Prostate gland (tissue), 2 donors: ENCODE data around the gene LIMCH1. TPM values are rescaled to one million over a fixed set of nuclear protein-coding genes. Genes with fewer than 3 reads are reported as not detected.

ENCODE experiments used
- DNase-seq: peaks from one replicate; pipeline ENCODE4 v3.0.0-alpha.2; 2019; ENCODE audit warnings: low spot score
- H3K27ac ChIP-seq, 2 donors: fragments of 200-600 bp; sonication (generic); 2 replicates each; pipeline ENCODE4 v1.5.1; 2017 to 2019
- H3K27me3 ChIP-seq: fragments of 200-600 bp; sonication (generic); replicated peaks from 2 replicates; pipeline ENCODE4 v1.5.1; 2019; ENCODE audit not compliant: insufficient read depth
- H3K36me3 ChIP-seq, 2 donors: fragments of 200-600 bp; sonication (generic); 1 replicate in 1 of 2; 2 replicates in 1 of 2; pipeline versions ENCODE4 v1.5.1 to v1.8.1; 2017 to 2019
- H3K4me1 ChIP-seq: fragments of 200-600 bp; sonication (generic); replicated peaks from 2 replicates; pipeline ENCODE4 v1.5.1; 2019
- H3K4me3 ChIP-seq, 2 donors: fragments of 200-600 bp; sonication (generic); 2 replicates each; pipeline ENCODE4 v1.5.1; 2017 to 2019
- H3K9me3 ChIP-seq: fragments of 200-600 bp; sonication (generic); 2 replicates; pipeline ENCODE4 v1.5.1; 2017
- POLR2A ChIP-seq: fragments of 450-650 bp; IDR thresholded peaks from one replicate; pipeline ENCODE4 v1.6.1; 2016; ENCODE audit warnings: antibody characterized with exemption, mild to moderate bottlenecking
- POLR2AphosphoS5 ChIP-seq: sonication (generic); formaldehyde crosslinking; IDR thresholded peaks from one replicate; pipeline ENCODE4 v1.6.1; 2017; ENCODE audit warnings: antibody characterized with exemption
- WGBS: methylation state at CpG from one replicate; pipeline ENCODE4 v1.1.5; 2018; 5-methylcytosine and 5-hydroxymethylcytosine counted together
- intact Hi-C: fragments of 100-400 bp; cut with DNase I; formaldehyde crosslinking; loops from one replicate; pipeline ENCODE4 v1.14.2; 2022
- total RNA-seq, 2 donors: library from RNA; depleted of rRNA; stranded (reverse); fragments of >200 nt; gene quantifications; one replicate each; pipeline ENCODE4 v1.1.0, GENCODE V29; 2016
- TF ChIP-seq, protein P1 (sequence below), 4 experiments: fragments of 200-600 bp in 2 of 4; fragments of 450-650 bp in 2 of 4; sonication (generic) in 2 of 4; IDR thresholded peaks; 1 replicate in 3 of 4; 2 replicates in 1 of 4; pipeline ENCODE4 v1.5.1; 2016 to 2019; ENCODE audit warnings: antibody characterized with exemption in 4 of 4, mild to moderate bottlenecking in 2 of 4, moderate library complexity in 2 of 4

Gene LIMCH1
- total RNA-seq, 2 donors from 2014 or later: 62.8 to 102 TPM

DNA sequence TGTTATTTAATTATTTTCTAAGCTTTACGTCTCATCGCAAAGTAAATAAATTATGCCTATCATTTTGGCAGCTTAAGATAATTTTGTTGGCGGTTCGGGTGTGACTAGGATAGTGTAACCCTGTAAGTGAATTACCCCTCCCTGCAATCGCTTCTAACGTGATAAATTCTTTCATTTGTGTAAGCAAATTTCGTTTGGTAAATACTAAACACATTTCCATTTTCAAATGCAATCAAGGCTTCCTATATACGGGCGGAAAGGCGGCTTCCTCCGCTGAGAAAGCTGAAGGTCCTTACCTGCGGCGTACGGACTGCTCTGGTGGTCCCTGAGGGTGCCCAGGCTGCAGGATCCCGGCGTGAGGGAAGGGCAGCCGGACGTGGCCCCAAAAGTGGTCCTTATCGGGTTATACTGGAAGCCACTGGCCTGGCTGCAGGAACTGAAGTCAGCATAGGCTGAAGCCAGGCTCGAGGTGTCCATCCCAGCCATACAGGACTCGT is 210.2 kb downstream of the LIMCH1 start:
- Histone ChIP-seq H3K27ac (no peak overlapping the region), H3K27me3 (peaks cover 53% of the 10 kb centered on the region), H3K4me3 (no peak overlapping the region), H3K4me1 (no peaks in the 10 kb centered on the region), H3K9me3 (no peaks in the 10 kb centered on the region), H3K36me3 (no peaks in the 10 kb centered on the region)
- 8% methylated on average over 21 of the region's 21 CpGs for WGBS
- intact Hi-C loops: no loop called here
- TF ChIP-seq, protein P1, sequence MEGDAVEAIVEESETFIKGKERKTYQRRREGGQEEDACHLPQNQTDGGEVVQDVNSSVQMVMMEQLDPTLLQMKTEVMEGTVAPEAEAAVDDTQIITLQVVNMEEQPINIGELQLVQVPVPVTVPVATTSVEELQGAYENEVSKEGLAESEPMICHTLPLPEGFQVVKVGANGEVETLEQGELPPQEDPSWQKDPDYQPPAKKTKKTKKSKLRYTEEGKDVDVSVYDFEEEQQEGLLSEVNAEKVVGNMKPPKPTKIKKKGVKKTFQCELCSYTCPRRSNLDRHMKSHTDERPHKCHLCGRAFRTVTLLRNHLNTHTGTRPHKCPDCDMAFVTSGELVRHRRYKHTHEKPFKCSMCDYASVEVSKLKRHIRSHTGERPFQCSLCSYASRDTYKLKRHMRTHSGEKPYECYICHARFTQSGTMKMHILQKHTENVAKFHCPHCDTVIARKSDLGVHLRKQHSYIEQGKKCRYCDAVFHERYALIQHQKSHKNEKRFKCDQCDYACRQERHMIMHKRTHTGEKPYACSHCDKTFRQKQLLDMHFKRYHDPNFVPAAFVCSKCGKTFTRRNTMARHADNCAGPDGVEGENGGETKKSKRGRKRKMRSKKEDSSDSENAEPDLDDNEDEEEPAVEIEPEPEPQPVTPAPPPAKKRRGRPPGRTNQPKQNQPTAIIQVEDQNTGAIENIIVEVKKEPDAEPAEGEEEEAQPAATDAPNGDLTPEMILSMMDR (IDR thresholded peaks at IDR 0.05): no peak
- no peak for TF ChIP-seq POLR2AphosphoS5
- TF ChIP-seq POLR2A: no peak
- no peak for DNase-seq

DNA sequence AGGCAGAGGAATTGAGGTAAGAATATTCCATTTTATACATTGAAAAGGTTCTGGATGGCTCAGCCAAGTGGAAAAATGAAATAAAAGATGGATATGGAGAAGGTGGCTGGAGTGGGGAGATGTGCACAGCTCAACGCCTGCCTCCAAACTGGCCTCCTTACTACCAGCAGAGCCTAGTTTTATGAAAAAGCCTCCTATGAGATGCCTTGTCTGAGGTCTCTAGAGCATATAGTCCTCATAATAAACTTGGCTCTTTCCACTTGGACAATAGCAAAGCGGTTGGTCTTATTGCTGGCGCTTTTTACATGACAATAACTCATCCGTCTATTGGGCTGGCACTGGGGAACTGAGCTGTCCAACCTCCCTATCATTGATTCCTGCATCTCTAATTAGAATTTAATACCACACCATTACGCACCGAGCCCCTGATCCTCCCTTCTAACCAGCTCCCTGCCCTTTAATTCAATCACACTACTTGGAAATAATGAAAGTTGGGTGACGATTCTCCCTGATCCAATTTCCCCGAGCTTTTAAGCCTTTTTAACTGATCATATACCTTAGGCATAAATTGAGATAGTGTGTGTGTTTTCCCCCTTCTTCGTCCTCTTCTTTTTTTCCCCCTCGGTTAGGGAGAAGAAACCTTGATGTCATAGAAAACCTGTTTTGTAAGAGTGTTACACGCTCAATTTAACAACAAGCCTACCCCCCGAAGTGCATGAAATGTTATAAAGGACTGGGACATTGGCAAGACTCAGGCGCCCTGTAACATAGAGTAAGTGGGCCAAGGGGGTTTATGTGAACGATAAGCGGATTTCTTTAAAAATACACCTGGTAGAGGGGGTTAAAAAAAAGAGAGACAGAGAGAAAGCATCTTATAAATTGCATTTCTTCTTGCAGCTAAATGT is 210.9 kb downstream of the LIMCH1 start, which contains the start of gene PHOX2B:
PHOX2B (minus strand) TSS at position 155 of the 905 bp plus-strand sequence; CDS start at position 40, 115 bp downstream.
- no peaks in the 10 kb centered on the region for H3K36me3 ChIP-seq
- no peak within 1 kb of the TSS for H3K4me3 ChIP-seq
- H3K27ac ChIP-seq: no peak within 1 kb of the TSS
- TF ChIP-seq, protein P1 (IDR thresholded peaks at IDR 0.05): no peak
- no peak for TF ChIP-seq POLR2AphosphoS5
- TF ChIP-seq POLR2A: no peak
- WGBS: 8% methylated on average over 15 of the region's 15 CpGs
- no peaks in the 10 kb centered on the region for H3K9me3 ChIP-seq
- intact Hi-C loops: no loop called here
- H3K27me3 ChIP-seq: peaks cover 53% of the 10 kb centered on the region
- H3K4me1 ChIP-seq: no peaks in the 10 kb centered on the region
- no peak for DNase-seq

DNA sequence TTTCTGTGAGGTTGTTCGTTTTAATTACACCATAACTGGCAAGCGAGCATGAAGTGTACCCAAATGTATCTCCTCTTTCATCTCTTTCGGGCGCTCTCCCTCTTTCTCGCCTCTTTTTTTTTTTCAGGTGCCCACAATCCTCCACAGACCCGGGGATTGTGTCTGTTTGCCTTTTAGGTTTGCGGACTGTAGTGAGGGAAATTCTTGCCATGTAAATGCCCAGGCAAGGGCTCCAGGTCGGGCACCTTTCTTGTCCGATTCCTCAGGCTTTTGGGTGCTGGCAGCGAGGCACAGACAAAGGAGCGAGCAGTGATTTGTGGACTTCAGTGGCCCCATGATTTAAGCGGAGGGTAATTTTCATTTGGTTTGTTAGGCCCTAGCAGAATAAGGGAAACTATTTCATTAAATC is 211.7 kb downstream of the LIMCH1 start:
- Histone ChIP-seq H3K9me3 (no peaks in the 10 kb centered on the region), H3K4me1 (no peaks in the 10 kb centered on the region), H3K4me3 (no peak overlapping the region), H3K27me3 (peaks cover 56% of the 10 kb centered on the region), H3K36me3 (no peaks in the 10 kb centered on the region), H3K27ac (no peak overlapping the region)
- intact Hi-C loops: no loop called here
- TF ChIP-seq, protein P1 (IDR thresholded peaks at IDR 0.05): no peak
- TF ChIP-seq POLR2A (no peak), POLR2AphosphoS5 (no peak)
- WGBS: 8% methylated on average over 12 of the region's 12 CpGs
- DNase-seq: no peak

Other genes with a start within 250 kb of the LIMCH1 start
- gene PHOX2B, start 210.6 kb downstream of the LIMCH1 start, total RNA-seq: not detected